Mesenchymal stem cell (in vitro differentiated cells and primary cell): ENCODE results near the gene CYP2U1.

Experiments used
- DNase-seq: peaks from one replicate; pipeline ENCODE4 v3.0.0-alpha.2; 2013
- H2AFZ ChIP-seq: one replicate; pipeline ENCODE4 v1.6.1; 2013; ENCODE audit warnings: low read depth, mild to moderate bottlenecking, control low read depth, inconsistent platforms, low read length, moderate library complexity
- H2AK5ac ChIP-seq: 2 replicates; pipeline ENCODE4 v1.6.1; 2013; ENCODE audit warnings: low read length, moderate library complexity, mild to moderate bottlenecking, inconsistent platforms; ENCODE audit not compliant: severe bottlenecking
- H2BK120ac ChIP-seq: one replicate; pipeline ENCODE4 v1.6.1; 2013; ENCODE audit warnings: low read depth, mild to moderate bottlenecking, inconsistent platforms, low read length, moderate library complexity
- H2BK12ac ChIP-seq, 2 experiments: one replicate each; pipeline ENCODE4 v1.6.1; 2013; ENCODE audit warnings: inconsistent platforms in 2 of 2, low read length in 2 of 2, mild to moderate bottlenecking in 2 of 2, moderate library complexity in 2 of 2, control low read depth in 1 of 2
- H2BK15ac ChIP-seq: one replicate; pipeline ENCODE4 v1.6.1; 2013; ENCODE audit warnings: mild to moderate bottlenecking, low read depth, inconsistent platforms; ENCODE audit not compliant: poor library complexity, severe bottlenecking
- H2BK5ac ChIP-seq: 2 replicates; pipeline ENCODE4 v1.6.1; 2013; ENCODE audit warnings: low read depth, mild to moderate bottlenecking, low read length, control low read depth, inconsistent platforms; ENCODE audit not compliant: poor library complexity, severe bottlenecking
- H3K14ac ChIP-seq, 2 experiments: one replicate each; pipeline ENCODE4 v1.6.1; 2013; ENCODE audit warnings: inconsistent platforms in 2 of 2, low read length in 2 of 2, control low read depth in 1 of 2, mild to moderate bottlenecking in 1 of 2, moderate library complexity in 1 of 2
- H3K18ac ChIP-seq, 2 experiments: one replicate each; pipeline ENCODE4 v1.6.1; 2013; ENCODE audit warnings: inconsistent platforms in 2 of 2, low read length in 2 of 2, control low read depth in 1 of 2, low read depth in 1 of 2, mild to moderate bottlenecking in 1 of 2
- H3K23ac ChIP-seq, 2 experiments: one replicate each; pipeline ENCODE4 v1.6.1; 2013; ENCODE audit warnings: inconsistent platforms in 2 of 2, low read length in 2 of 2, mild to moderate bottlenecking in 2 of 2, moderate library complexity in 2 of 2, control low read depth in 1 of 2
- H3K27ac ChIP-seq: 2 replicates; pipeline ENCODE4 v1.5.1; 2013; ENCODE audit warnings: mild to moderate bottlenecking, moderate library complexity, low read length, control low read depth, inconsistent platforms; ENCODE audit not compliant: poor library complexity, severe bottlenecking
- H3K27me3 ChIP-seq, 2 experiments: 2 replicates each; pipeline versions ENCODE4 v1.6.1 to v1.7.0; 2013; ENCODE audit warnings: low read length in 2 of 2, mild to moderate bottlenecking in 2 of 2, moderate library complexity in 2 of 2, control low read depth in 1 of 2, inconsistent platforms in 1 of 2; ENCODE audit not compliant: control insufficient read depth in 1 of 2, insufficient read depth in 1 of 2
- H3K36me3 ChIP-seq, 2 experiments: 2 replicates each; pipeline versions ENCODE4 v1.6.1 to v1.7.0; 2013; ENCODE audit warnings: low read length in 2 of 2, control low read depth in 1 of 2, inconsistent platforms in 1 of 2, low read depth in 1 of 2, mild to moderate bottlenecking in 1 of 2; ENCODE audit not compliant: insufficient read depth in 2 of 2, control insufficient read depth in 1 of 2
- H3K4ac ChIP-seq, 2 experiments: one replicate each; pipeline ENCODE4 v1.6.1; 2013; ENCODE audit warnings: inconsistent platforms in 2 of 2, low read length in 2 of 2, mild to moderate bottlenecking in 2 of 2, moderate library complexity in 2 of 2, control low read depth in 1 of 2, low read depth in 1 of 2
- H3K4me1 ChIP-seq: 2 replicates; pipeline ENCODE4 v1.6.1; 2013; ENCODE audit warnings: low read depth, low read length, control low read depth; ENCODE audit not compliant: control insufficient read depth, insufficient read depth
- H3K4me2 ChIP-seq: 2 replicates; pipeline ENCODE4 v1.6.1; 2013; ENCODE audit warnings: low read length, mild to moderate bottlenecking, inconsistent platforms; ENCODE audit not compliant: poor library complexity, severe bottlenecking
- H3K4me3 ChIP-seq, 2 experiments: 2 replicates each; pipeline versions ENCODE4 v1.5.1 to v1.7.0; 2013; ENCODE audit warnings: low read length in 2 of 2, mild to moderate bottlenecking in 2 of 2, control low read depth in 1 of 2, low read depth in 1 of 2; ENCODE audit not compliant: insufficient read depth in 1 of 2
- H3K79me1 ChIP-seq: replicated peaks from 2 replicates; pipeline ENCODE4 v1.6.1; 2013; ENCODE audit warnings: mild to moderate bottlenecking, control low read depth, low read length, inconsistent platforms; ENCODE audit not compliant: poor library complexity, severe bottlenecking
- H3K9ac ChIP-seq: 2 replicates; pipeline ENCODE4 v1.7.0; 2013; ENCODE audit warnings: mild to moderate bottlenecking, low read length, moderate library complexity
- H3K9me3 ChIP-seq: 2 replicates; pipeline ENCODE4 v1.7.0; 2013; ENCODE audit warnings: mild to moderate bottlenecking, low read length; ENCODE audit not compliant: control insufficient read depth
- H4K8ac ChIP-seq: one replicate; pipeline ENCODE4 v1.6.1; 2013; ENCODE audit warnings: inconsistent platforms, mild to moderate bottlenecking, low read length, moderate library complexity
- H4K91ac ChIP-seq: one replicate; pipeline ENCODE4 v1.6.1; 2013; ENCODE audit warnings: mild to moderate bottlenecking, low read length, inconsistent platforms
- WGBS: methylation state at CpG from one replicate; pipeline ENCODE4 v1.1.7; 2013; ENCODE audit warnings: mixed read lengths; 5-methylcytosine and 5-hydroxymethylcytosine counted together

CYP2U1 gene

GRCh38 chr4:107978716-107979451 is 47.5 kb downstream of the CYP2U1 start:
- Histone ChIP-seq H2AK5ac (no peak overlapping the region), H3K27me3 (no peaks in the 10 kb centered on the region), H3K18ac (no peak overlapping the region), H3K27ac (no peak overlapping the region), H4K91ac (no peak overlapping the region), H3K4me2 (no peak overlapping the region), H3K14ac (no peak overlapping the region), H3K9me3 (no peaks in the 10 kb centered on the region), H3K23ac (no peak overlapping the region), H3K9ac (no peak overlapping the region), H3K4me3 (no peak overlapping the region), H2BK5ac (no peak overlapping the region), H2BK12ac (no peak overlapping the region), H3K4ac (no peak overlapping the region), H2AFZ (no peak overlapping the region), H3K36me3 (no peaks in the 10 kb centered on the region), H3K4me1 (no peaks in the 10 kb centered on the region), H3K79me1 (no peaks in the 10 kb centered on the region), H2BK15ac (no peak overlapping the region), H4K8ac (no peak overlapping the region), H2BK120ac (no peak overlapping the region)
- WGBS: 91% methylated on average over 2 of the region's 2 CpGs
- DNase-seq: no peak

- H4K8ac ChIP-seq: no peak overlapping the region
- DNase-seq: no peak
- peaks cover 2% of the 10 kb centered on the region for H3K4me1 ChIP-seq
- no peak overlapping the region for H3K14ac ChIP-seq
- H3K27me3 ChIP-seq: no peaks in the 10 kb centered on the region
- H2AFZ ChIP-seq: no peak overlapping the region
- no peak overlapping the region for H2BK15ac ChIP-seq
- H3K27ac ChIP-seq: no peak overlapping the region
- H3K79me1 ChIP-seq: peaks cover 7% of the 10 kb centered on the region
- H3K18ac ChIP-seq: no peak overlapping the region
- H2BK12ac ChIP-seq: no peak overlapping the region
- no peak overlapping the region for H3K23ac ChIP-seq
- H3K4me2 ChIP-seq: no peak overlapping the region
- no peak overlapping the region for H3K4ac ChIP-seq
- no peaks in the 10 kb centered on the region for H3K9me3 ChIP-seq
- no peak overlapping the region for H2BK5ac ChIP-seq
- H3K36me3 ChIP-seq: no peaks in the 10 kb centered on the region
- WGBS: 93% methylated on average over 9 of the region's 10 CpGs
- H2AK5ac ChIP-seq: no peak overlapping the region
- H4K91ac ChIP-seq: no peak overlapping the region
- no peak overlapping the region for H2BK120ac ChIP-seq
- H3K9ac ChIP-seq: no peak overlapping the region
- no peak overlapping the region for H3K4me3 ChIP-seq
Observed at GRCh38 chr4:107987916-107988762, 56.8 kb downstream of the CYP2U1 start.

GRCh38 chr4:107988763-107989035 is 57.4 kb downstream of the CYP2U1 start:
- Histone ChIP-seq H3K4me2 (no peak overlapping the region), H3K23ac (no peak overlapping the region), H2BK120ac (no peak overlapping the region), H3K79me1 (peaks cover 7% of the 10 kb centered on the region), H3K4me3 (peak overlapping the region in 1 of 2 experiments; percentile 86), H3K9me3 (no peaks in the 10 kb centered on the region), H3K18ac (no peak overlapping the region), H3K27ac (no peak overlapping the region), H4K8ac (no peak overlapping the region), H3K27me3 (no peaks in the 10 kb centered on the region), H2AFZ (no peak overlapping the region), H3K9ac (peak overlapping the region; percentile 92), H2BK15ac (no peak overlapping the region), H2AK5ac (no peak overlapping the region), H4K91ac (no peak overlapping the region), H3K4me1 (peaks cover 2% of the 10 kb centered on the region), H3K4ac (no peak overlapping the region), H3K14ac (no peak overlapping the region), H2BK12ac (no peak overlapping the region), H2BK5ac (no peak overlapping the region), H3K36me3 (no peaks in the 10 kb centered on the region)
- DNase-seq: no peak
- WGBS: 83% methylated on average over 5 of the region's 5 CpGs

- Histone ChIP-seq H2AK5ac (no peak overlapping the region), H3K4ac (no peak overlapping the region), H2BK15ac (no peak overlapping the region), H2BK5ac (no peak overlapping the region), H3K14ac (no peak overlapping the region), H3K9me3 (no peaks in the 10 kb centered on the region), H3K4me2 (peak overlapping the region; percentile 80), H3K9ac (peak overlapping the region; percentile 92), H4K8ac (no peak overlapping the region), H3K18ac (no peak overlapping the region), H3K79me1 (peaks cover 7% of the 10 kb centered on the region), H3K27me3 (no peaks in the 10 kb centered on the region), H3K27ac (no peak overlapping the region), H3K36me3 (no peaks in the 10 kb centered on the region), H4K91ac (no peak overlapping the region), H2BK12ac (no peak overlapping the region), H3K4me3 (peak overlapping the region in 1 of 2 experiments; percentile 86), H2BK120ac (no peak overlapping the region), H2AFZ (no peak overlapping the region), H3K23ac (no peak overlapping the region), H3K4me1 (peaks cover 2% of the 10 kb centered on the region)
- no peak for DNase-seq
- WGBS: 31% methylated on average over 8 of the region's 8 CpGs
Observed at GRCh38 chr4:107989162-107989536, 57.8 kb downstream of the CYP2U1 start.
